ENCODE data around the gene SMAD6. TPM values are rescaled to one million over a fixed set of nuclear protein-coding genes. Genes with fewer than 3 reads are reported as not detected.
"Not testable (repeated sequence)": the region's sequence is repeated elsewhere in the genome, so short reads cannot be mapped to it uniquely, and the experiment has no call there.

SMAD6 gene
- total RNA-seq, 1 donor from 2014 or later, result 18.9 TPM

GRCh38 chr15:66757521-66757920 lies 55.5 kb downstream of the SMAD6 start:
- DNase-seq (ENCODE audit: low read depth, low spot score), result no peak

GRCh38 chr15:66758217-66758616 lies 56.2 kb downstream of the SMAD6 start:
- not testable (repeated sequence) for DNase-seq (ENCODE audit: low read depth, low spot score)

GRCh38 chr15:66758844-66759243 lies 56.8 kb downstream of the SMAD6 start:
- DNase-seq (ENCODE audit: low read depth, low spot score), result no peak

- DNase-seq (ENCODE audit: low read depth, low spot score), result no peak
Observed at GRCh38 chr15:66760097-66760967, 58.3 kb downstream of the SMAD6 start.

- no peak for DNase-seq (ENCODE audit: low read depth, low spot score)
Observed at GRCh38 chr15:66760968-66761725, 59.1 kb downstream of the SMAD6 start.

- no peak for DNase-seq (ENCODE audit: low read depth, low spot score)
Observed at GRCh38 chr15:66761726-66762595, 59.9 kb downstream of the SMAD6 start.

GRCh38 chr15:66763186-66764071 lies 61.4 kb downstream of the SMAD6 start:
- DNase-seq (ENCODE audit: low read depth, low spot score), result no peak

GRCh38 chr15:66764072-66764786 lies 62.2 kb downstream of the SMAD6 start:
- no peak for DNase-seq (ENCODE audit: low read depth, low spot score)

GRCh38 chr15:66765478-66766281 lies 63.6 kb downstream of the SMAD6 start:
- DNase-seq (ENCODE audit: low read depth, low spot score), result no peak

GRCh38 chr15:66766282-66767230 lies 64.5 kb downstream of the SMAD6 start:
- DNase-seq (ENCODE audit: low read depth, low spot score), result no peak

GRCh38 chr15:66767240-66767659 lies 65.2 kb downstream of the SMAD6 start:
- DNase-seq (ENCODE audit: low read depth, low spot score), result no peak

- no peak for DNase-seq (ENCODE audit: low read depth, low spot score)
Observed at GRCh38 chr15:66768987-66769386, 67.0 kb downstream of the SMAD6 start.

- DNase-seq (ENCODE audit: low read depth, low spot score), result no peak
Observed at GRCh38 chr15:66770518-66771350, 68.7 kb downstream of the SMAD6 start.

- no peak for DNase-seq (ENCODE audit: low read depth, low spot score)
Observed at GRCh38 chr15:66771351-66771650, 69.3 kb downstream of the SMAD6 start.

GRCh38 chr15:66772604-66773128 lies 70.6 kb downstream of the SMAD6 start:
- DNase-seq (ENCODE audit: low read depth, low spot score), result no peak

- DNase-seq (ENCODE audit: low read depth, low spot score), result no peak
Observed at GRCh38 chr15:66773129-66773873, 71.3 kb downstream of the SMAD6 start.
